HL-60 (cell line): ENCODE measurements around the gene FBN2.
A peak's percentile ranks its signal among the peaks of the same experiment; 100 is the strongest.

Experiments
- DNase-seq, 2 experiments: peaks; one replicate each; pipeline ENCODE4 v3.0.0-alpha.2; 2010 to 2020; ENCODE audit warnings: low read depth in 1 of 2, low spot score in 1 of 2
- H3K27ac ChIP-seq: fragments of 250-450 bp; sonication (Bioruptor Pico); replicated peaks from 2 replicates; pipeline ENCODE4 v1.5.1; 2020; ENCODE audit warnings: mild to moderate bottlenecking, moderate library complexity
- H3K27me3 ChIP-seq: fragments of 250-450 bp; sonication (Bioruptor Pico); 2 replicates; pipeline ENCODE4 v1.5.1; 2021; ENCODE audit warnings: mild to moderate bottlenecking, moderate library complexity; ENCODE audit not compliant: insufficient read depth, poor library complexity, severe bottlenecking
- H3K4me3 ChIP-seq: replicated peaks from 2 replicates; pipeline ENCODE4 v1.5.1; 2011; ENCODE audit warnings: mild to moderate bottlenecking, control low read depth, low read length; ENCODE audit not compliant: insufficient read depth
- CTCF ChIP-seq: IDR thresholded peaks from one replicate; pipeline ENCODE4 v1.5.1; 2011; ENCODE audit warnings: low read length, control low read depth, inconsistent platforms; ENCODE audit not compliant: insufficient read depth
- GABPA ChIP-seq: IDR thresholded peaks from 2 replicates; pipeline ENCODE4 v1.6.1; 2012; ENCODE audit warnings: low read depth
- POLR2AphosphoS5 ChIP-seq: IDR thresholded peaks from 2 replicates; pipeline ENCODE4 v1.6.1; 2012; ENCODE audit warnings: low read depth
- REST ChIP-seq: IDR thresholded peaks from 2 replicates; pipeline ENCODE4 v1.6.1; 2012; ENCODE audit warnings: low read depth; ENCODE audit not compliant: insufficient replicate concordance
- SPI1 ChIP-seq: IDR thresholded peaks from 2 replicates; pipeline ENCODE4 v1.6.1; 2012; ENCODE audit warnings: low read depth, mild to moderate bottlenecking, borderline replicate concordance

Gene FBN2

GRCh38 chr5:128541385-128541784 is 3.3 kb upstream of the FBN2 start:
- Histone ChIP-seq H3K27me3 (no peaks in the 10 kb centered on the region), H3K27ac (no peak overlapping the region), H3K4me3 (no peak overlapping the region)
- TF ChIP-seq CTCF, result no peak
- TF ChIP-seq REST, result no peak
- TF ChIP-seq POLR2AphosphoS5, result no peak
- TF ChIP-seq SPI1, result no peak
- TF ChIP-seq GABPA, result no peak
- no peak for DNase-seq

GRCh38 chr5:128539038-128539429 is 989 bp upstream of the FBN2 start:
- DNase-seq, result peak in 1 of 2 experiments; percentile 9
- no peaks in the 10 kb centered on the region for H3K27me3 ChIP-seq
- peak overlapping the region; percentile 87 for H3K27ac ChIP-seq
- H3K4me3 ChIP-seq, result peak overlapping the region; percentile 55
- no peak for TF ChIP-seq GABPA
- TF ChIP-seq CTCF, result no peak
- TF ChIP-seq SPI1, result no peak
- no peak for TF ChIP-seq REST
- TF ChIP-seq POLR2AphosphoS5, result no peak

GRCh38 chr5:128538250-128539037 is 399 bp upstream of the FBN2 start:
- Histone ChIP-seq H3K27ac (peak overlapping the region; percentile 87), H3K4me3 (peak overlapping the region; percentile 55), H3K27me3 (no peaks in the 10 kb centered on the region)
- peak; percentile 77 to 93 for DNase-seq
- TF ChIP-seq SPI1, result 0 out of 2 replicates have a peak, but pooled peaks have one; percentile 20
- no peak for TF ChIP-seq CTCF
